Measurements from ENCODE around the gene CDC25B.

CDC25B gene

GRCh38 chr20:3796477-3797225 is 541 bp downstream of the CDC25B start:
- Histone ChIP-seq H3K36me3 (ENCODE audit: control insufficient read depth, insufficient read depth, low read length) (peaks cover 4% of the 10 kb centered on the region), H3K4me1 (ENCODE audit: control insufficient read depth, insufficient read depth, low read length) (peaks cover 21% of the 10 kb centered on the region), H3K9me3 (ENCODE audit: control insufficient read depth, low read length) (no peaks in the 10 kb centered on the region), H3K4me3 (ENCODE audit: insufficient read depth, low read depth, low read length) (peak overlapping the region; percentile 52), H3K27ac (ENCODE audit: insufficient read depth, low read depth, low read length, poor library complexity, severe bottlenecking) (no peak overlapping the region), H3K27me3 (ENCODE audit: control insufficient read depth, insufficient read depth, low read length, poor library complexity, severe bottlenecking) (peaks cover 30% of the 10 kb centered on the region)
- 12% methylated on average over 33 of the region's 33 CpGs for WGBS, 2 experiments

- Histone ChIP-seq H3K27me3 (ENCODE audit: control insufficient read depth, insufficient read depth, low read length, poor library complexity, severe bottlenecking) (peaks cover 30% of the 10 kb centered on the region), H3K4me3 (ENCODE audit: insufficient read depth, low read depth, low read length) (peak overlapping the region; percentile 52), H3K4me1 (ENCODE audit: control insufficient read depth, insufficient read depth, low read length) (peaks cover 21% of the 10 kb centered on the region), H3K36me3 (ENCODE audit: control insufficient read depth, insufficient read depth, low read length) (peaks cover 5% of the 10 kb centered on the region), H3K9me3 (ENCODE audit: control insufficient read depth, low read length) (no peaks in the 10 kb centered on the region), H3K27ac (ENCODE audit: insufficient read depth, low read depth, low read length, poor library complexity, severe bottlenecking) (no peak overlapping the region)
- 80 to 81% methylated on average over 5 of the region's 5 CpGs for WGBS, 2 experiments
Measured at GRCh38 chr20:3797226-3797545, 1.1 kb downstream of the CDC25B start.

- Histone ChIP-seq H3K27ac (ENCODE audit: insufficient read depth, low read depth, low read length, poor library complexity, severe bottlenecking) (no peak overlapping the region), H3K27me3 (ENCODE audit: control insufficient read depth, insufficient read depth, low read length, poor library complexity, severe bottlenecking) (peaks cover 30% of the 10 kb centered on the region), H3K36me3 (ENCODE audit: control insufficient read depth, insufficient read depth, low read length) (peaks cover 5% of the 10 kb centered on the region), H3K4me3 (ENCODE audit: insufficient read depth, low read depth, low read length) (no peak overlapping the region), H3K9me3 (ENCODE audit: control insufficient read depth, low read length) (no peaks in the 10 kb centered on the region), H3K4me1 (ENCODE audit: control insufficient read depth, insufficient read depth, low read length) (peaks cover 21% of the 10 kb centered on the region)
- WGBS, 2 experiments, result 82 to 87% methylated on average over 19 of the region's 19 CpGs
Measured at GRCh38 chr20:3797592-3798372, 1.7 kb downstream of the CDC25B start.

GRCh38 chr20:3798373-3798768 is 2.3 kb downstream of the CDC25B start:
- Histone ChIP-seq H3K4me1 (ENCODE audit: control insufficient read depth, insufficient read depth, low read length) (peaks cover 21% of the 10 kb centered on the region), H3K27me3 (ENCODE audit: control insufficient read depth, insufficient read depth, low read length, poor library complexity, severe bottlenecking) (peaks cover 30% of the 10 kb centered on the region), H3K4me3 (ENCODE audit: insufficient read depth, low read depth, low read length) (no peak overlapping the region), H3K27ac (ENCODE audit: insufficient read depth, low read depth, low read length, poor library complexity, severe bottlenecking) (no peak overlapping the region), H3K9me3 (ENCODE audit: control insufficient read depth, low read length) (no peaks in the 10 kb centered on the region), H3K36me3 (ENCODE audit: control insufficient read depth, insufficient read depth, low read length) (peaks cover 5% of the 10 kb centered on the region)
- WGBS, 2 experiments, result 86 to 91% methylated on average over 5 of the region's 5 CpGs

GRCh38 chr20:3798908-3799248 is 2.8 kb downstream of the CDC25B start:
- peaks cover 5% of the 10 kb centered on the region for H3K36me3 ChIP-seq (ENCODE audit: control insufficient read depth, insufficient read depth, low read length)
- 92% methylated on average over 3 of the region's 3 CpGs for WGBS, 2 experiments
- H3K27me3 ChIP-seq (ENCODE audit: control insufficient read depth, insufficient read depth, low read length, poor library complexity, severe bottlenecking), result peaks cover 30% of the 10 kb centered on the region
- H3K9me3 ChIP-seq (ENCODE audit: control insufficient read depth, low read length), result no peaks in the 10 kb centered on the region
- no peak overlapping the region for H3K4me3 ChIP-seq (ENCODE audit: insufficient read depth, low read depth, low read length)
- H3K4me1 ChIP-seq (ENCODE audit: control insufficient read depth, insufficient read depth, low read length), result peaks cover 21% of the 10 kb centered on the region
- no peak overlapping the region for H3K27ac ChIP-seq (ENCODE audit: insufficient read depth, low read depth, low read length, poor library complexity, severe bottlenecking)

- Histone ChIP-seq H3K9me3 (ENCODE audit: control insufficient read depth, low read length) (no peaks in the 10 kb centered on the region), H3K4me1 (ENCODE audit: control insufficient read depth, insufficient read depth, low read length) (peaks cover 21% of the 10 kb centered on the region), H3K4me3 (ENCODE audit: insufficient read depth, low read depth, low read length) (no peak overlapping the region), H3K27ac (ENCODE audit: insufficient read depth, low read depth, low read length, poor library complexity, severe bottlenecking) (peak overlapping the region; percentile 90), H3K36me3 (ENCODE audit: control insufficient read depth, insufficient read depth, low read length) (peaks cover 5% of the 10 kb centered on the region), H3K27me3 (ENCODE audit: control insufficient read depth, insufficient read depth, low read length, poor library complexity, severe bottlenecking) (peaks cover 19% of the 10 kb centered on the region)
- 79% methylated on average over 18 of the region's 18 CpGs for WGBS, 2 experiments
Measured at GRCh38 chr20:3800256-3800877, 4.3 kb downstream of the CDC25B start.

GRCh38 chr20:3800878-3801260 is 4.8 kb downstream of the CDC25B start:
- Histone ChIP-seq H3K36me3 (ENCODE audit: control insufficient read depth, insufficient read depth, low read length) (peaks cover 5% of the 10 kb centered on the region), H3K27ac (ENCODE audit: insufficient read depth, low read depth, low read length, poor library complexity, severe bottlenecking) (no peak overlapping the region), H3K4me1 (ENCODE audit: control insufficient read depth, insufficient read depth, low read length) (peaks cover 21% of the 10 kb centered on the region), H3K9me3 (ENCODE audit: control insufficient read depth, low read length) (no peaks in the 10 kb centered on the region), H3K27me3 (ENCODE audit: control insufficient read depth, insufficient read depth, low read length, poor library complexity, severe bottlenecking) (peaks cover 14% of the 10 kb centered on the region), H3K4me3 (ENCODE audit: insufficient read depth, low read depth, low read length) (no peak overlapping the region)
- WGBS, 2 experiments, result 94% methylated on average over 8 of the region's 8 CpGs

GRCh38 chr20:3801299-3801698 is 5.2 kb downstream of the CDC25B start:
- Histone ChIP-seq H3K9me3 (ENCODE audit: control insufficient read depth, low read length) (no peaks in the 10 kb centered on the region), H3K27ac (ENCODE audit: insufficient read depth, low read depth, low read length, poor library complexity, severe bottlenecking) (no peak overlapping the region), H3K36me3 (ENCODE audit: control insufficient read depth, insufficient read depth, low read length) (peaks cover 5% of the 10 kb centered on the region), H3K4me3 (ENCODE audit: insufficient read depth, low read depth, low read length) (no peak overlapping the region), H3K27me3 (ENCODE audit: control insufficient read depth, insufficient read depth, low read length, poor library complexity, severe bottlenecking) (peaks cover 14% of the 10 kb centered on the region), H3K4me1 (ENCODE audit: control insufficient read depth, insufficient read depth, low read length) (peaks cover 21% of the 10 kb centered on the region)
- WGBS, 2 experiments, result 95 to 97% methylated on average over 4 of the region's 4 CpGs

GRCh38 chr20:3801846-3802245 is 5.7 kb downstream of the CDC25B start:
- Histone ChIP-seq H3K36me3 (ENCODE audit: control insufficient read depth, insufficient read depth, low read length) (peaks cover 5% of the 10 kb centered on the region), H3K4me3 (ENCODE audit: insufficient read depth, low read depth, low read length) (no peak overlapping the region)
- WGBS, 2 experiments, result 96 to 98% methylated on average over 13 of the region's 13 CpGs

DNA sequence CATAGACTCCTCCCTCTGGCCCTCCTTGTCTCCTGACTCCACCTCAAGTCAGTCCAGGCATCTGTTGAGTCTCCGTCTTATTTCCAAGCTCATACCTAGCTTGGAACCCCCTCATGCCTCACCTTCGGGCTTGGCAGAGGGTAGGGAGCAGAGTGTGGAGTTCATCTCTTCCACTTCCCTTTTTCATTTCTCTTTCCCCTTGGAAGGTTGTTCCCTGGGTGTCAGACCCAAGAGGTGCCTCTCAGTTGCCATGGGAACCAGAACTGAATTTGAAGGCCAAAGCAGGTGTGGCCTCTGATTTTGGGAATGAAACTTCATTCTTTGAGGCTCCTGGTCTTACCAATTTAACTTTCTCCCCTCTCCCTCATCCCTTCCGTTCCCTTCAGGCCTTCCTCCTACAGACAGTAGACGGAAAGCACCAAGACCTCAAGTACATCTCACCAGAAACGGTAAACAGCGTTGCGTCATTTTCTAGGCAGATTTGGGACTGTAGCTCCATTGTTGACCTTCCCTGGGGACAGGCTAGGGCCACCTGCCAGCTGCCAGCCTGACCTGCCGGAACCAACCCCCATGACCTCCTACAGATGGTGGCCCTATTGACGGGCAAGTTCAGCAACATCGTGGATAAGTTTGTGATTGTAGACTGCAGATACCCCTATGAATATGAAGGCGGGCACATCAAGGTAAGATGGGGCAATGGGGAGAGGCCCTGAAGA is 6.6 kb downstream of the CDC25B start:
- 93 to 95% methylated on average over 11 of the region's 11 CpGs for WGBS, 2 experiments
- H3K27ac ChIP-seq (ENCODE audit: insufficient read depth, low read depth, low read length, poor library complexity, severe bottlenecking), result no peak overlapping the region
- H3K9me3 ChIP-seq (ENCODE audit: control insufficient read depth, low read length), result no peaks in the 10 kb centered on the region
- no peak overlapping the region for H3K4me3 ChIP-seq (ENCODE audit: insufficient read depth, low read depth, low read length)
- peaks cover under 1% of the 10 kb centered on the region for H3K27me3 ChIP-seq (ENCODE audit: control insufficient read depth, insufficient read depth, low read length, poor library complexity, severe bottlenecking)
- H3K36me3 ChIP-seq (ENCODE audit: control insufficient read depth, insufficient read depth, low read length), result peaks cover 5% of the 10 kb centered on the region
- H3K4me1 ChIP-seq (ENCODE audit: control insufficient read depth, insufficient read depth, low read length), result peaks cover 28% of the 10 kb centered on the region

More at GRCh38 chr20:3801846-3802245, 5.7 kb downstream of the CDC25B start:
- no peaks in the 10 kb centered on the region for H3K9me3 ChIP-seq (ENCODE audit: control insufficient read depth, low read length)
- H3K27me3 ChIP-seq (ENCODE audit: control insufficient read depth, insufficient read depth, low read length, poor library complexity, severe bottlenecking), result peaks cover 9% of the 10 kb centered on the region
- peaks cover 21% of the 10 kb centered on the region for H3K4me1 ChIP-seq (ENCODE audit: control insufficient read depth, insufficient read depth, low read length)
- no peak overlapping the region for H3K27ac ChIP-seq (ENCODE audit: insufficient read depth, low read depth, low read length, poor library complexity, severe bottlenecking)
